K562 (cell line): Measurements from ENCODE around the gene RAB31. TPM values are rescaled to one million over a fixed set of nuclear protein-coding genes. Genes with fewer than 3 reads are reported as not detected.

Experiments used
- BACH1 ChIP-seq: fragments of 200-800 bp; sonication (Bioruptor generic); IDR thresholded peaks from 2 replicates; pipeline ENCODE4 v1.6.1; 2016; ENCODE audit warnings: missing genetic modification characterization, missing compliant biosample characterization
- CBX1 ChIP-seq: sonication (generic); IDR thresholded peaks from 2 replicates; pipeline ENCODE4 v1.6.1; 2016; ENCODE audit warnings: antibody characterized with exemption, low read depth, mild to moderate bottlenecking
- CBX2 ChIP-seq: fragments of 200-600 bp; sonication (generic); IDR thresholded peaks from one replicate; pipeline ENCODE4 v1.6.1; 2012; ENCODE audit warnings: mild to moderate bottlenecking, low read length, inconsistent platforms; ENCODE audit not compliant: insufficient read depth, poor library complexity, severe bottlenecking
- FOXJ3 ChIP-seq: sonication (generic); formaldehyde crosslinking; IDR thresholded peaks from 2 replicates; pipeline ENCODE4 v1.4.0; 2020; ENCODE audit warnings: mild to moderate bottlenecking, missing genetic modification reagents
- HDAC1 ChIP-seq, 2 experiments: fragments of 450-650 bp; IDR thresholded peaks; 2 replicates each; pipeline ENCODE4 v1.6.1; 2016 to 2017; ENCODE audit warnings: inconsistent platforms in 1 of 2, mild to moderate bottlenecking in 1 of 2, moderate library complexity in 1 of 2
- KDM2B ChIP-seq: fragments of 250-450 bp; sonication (Bioruptor Pico); IDR thresholded peaks from 2 replicates; pipeline ENCODE4 v1.8.0; 2021; ENCODE audit warnings: mild to moderate bottlenecking, moderate library complexity
- MAZ ChIP-seq, 2 experiments: fragments of 450-650 bp in 1 of 2; sonication (generic) in 1 of 2; formaldehyde crosslinking; IDR thresholded peaks in 1 of 2; conservative IDR thresholded peaks in 1 of 2; 2 replicates each; pipeline versions ENCODE4 v1.4.0 to v1.5.0; 2020; ENCODE audit warnings: mild to moderate bottlenecking in 1 of 2, missing genetic modification reagents in 1 of 2
- NBN ChIP-seq: fragments of 450-650 bp; IDR thresholded peaks from 2 replicates; pipeline ENCODE4 v1.6.1; 2016; ENCODE audit warnings: low read depth, mild to moderate bottlenecking
- NCOA1 ChIP-seq: fragments of 450-650 bp; IDR thresholded peaks from 2 replicates; pipeline ENCODE4 v1.6.1; 2016; ENCODE audit warnings: low read depth
- NELFE ChIP-seq: IDR thresholded peaks from 2 replicates; pipeline ENCODE4 v1.6.1; 2011; ENCODE audit warnings: mild to moderate bottlenecking; ENCODE audit not compliant: insufficient read depth, insufficient read length
- NKRF ChIP-seq: fragments of 450-650 bp; IDR thresholded peaks from 2 replicates; pipeline ENCODE4 v1.6.1; 2016; ENCODE audit warnings: borderline replicate concordance
- NR2C2 ChIP-seq, 2 experiments: fragments of 200-800 bp in 1 of 2; sonication (Bioruptor generic) in 1 of 2; sonication (generic) in 1 of 2; formaldehyde crosslinking in 1 of 2; IDR thresholded peaks; 2 replicates each; pipeline versions ENCODE4 v1.6.1 to v1.8.0; 2016 to 2022; ENCODE audit warnings: mild to moderate bottlenecking in 1 of 2, missing compliant biosample characterization in 1 of 2, missing genetic modification characterization in 1 of 2, missing genetic modification reagents in 1 of 2
- PPARD ChIP-seq: fragments of 250-450 bp; sonication (Bioruptor Pico); IDR thresholded peaks from 2 replicates; pipeline ENCODE4 v1.8.0; 2022; ENCODE audit warnings: inconsistent platforms, mild to moderate bottlenecking, moderate library complexity
- STAG1 ChIP-seq: sonication (generic); formaldehyde crosslinking; IDR thresholded peaks from 2 replicates; pipeline ENCODE4 v1.5.0; 2020; ENCODE audit warnings: missing genetic modification reagents, borderline replicate concordance
- TRIM24 ChIP-seq, 2 experiments: fragments of 450-650 bp; IDR thresholded peaks; 2 replicates each; pipeline ENCODE4 v1.6.1; 2016
- ZBED1 ChIP-seq: IDR thresholded peaks from 2 replicates; pipeline ENCODE4 v1.6.1; 2014
- ZNF124 ChIP-seq: sonication (generic); formaldehyde crosslinking; IDR thresholded peaks from 2 replicates; pipeline ENCODE4 v1.8.1; 2022; ENCODE audit warnings: missing genetic modification reagents
- ZNF232 ChIP-seq: sonication (generic); formaldehyde crosslinking; IDR thresholded peaks from 2 replicates; pipeline ENCODE4 v1.8.0; 2022; ENCODE audit warnings: mild to moderate bottlenecking, missing genetic modification reagents
- ZNF263 ChIP-seq: sonication (generic); formaldehyde crosslinking; IDR thresholded peaks from 2 replicates; pipeline ENCODE4 v1.8.0; 2022; ENCODE audit warnings: mild to moderate bottlenecking, missing genetic modification reagents, borderline replicate concordance
- ZNF584 ChIP-seq: fragments of 200-800 bp; sonication (Bioruptor generic); IDR thresholded peaks from 2 replicates; pipeline ENCODE4 v1.6.1; 2016; ENCODE audit warnings: low read depth, mild to moderate bottlenecking, missing genetic modification characterization, missing compliant biosample characterization
- ZNF644 ChIP-seq: fragments of 200-800 bp; sonication (Bioruptor generic); IDR thresholded peaks from 2 replicates; pipeline ENCODE4 v1.6.1; 2016; ENCODE audit warnings: low read depth, missing genetic modification characterization, missing compliant biosample characterization
- polyA plus RNA-seq, 8 experiments: library from polyadenylated mRNA; depleted of rRNA in 4 of 8; stranded (reverse) in 5 of 8; unstranded in 3 of 8; fragments of >200 nt; fragmentation: Nextera tagmentation in 2 of 8; fragmentation: Illumina TruSeq in 1 of 8; extraction: Ambion mirVana in 2 of 8; extraction: Trizol in 1 of 8; gene quantifications; 2 replicates each; pipeline versions ENCODE4 v1.2.1 to v1.2.3, GENCODE V29; 2011 to 2014; ENCODE audit warnings: inconsistent platforms in 1 of 8, missing spikeins in 1 of 8
- total RNA-seq, 7 experiments: library from RNA; depleted of rRNA in 6 of 7; stranded (reverse); fragments of >200 nt in 6 of 7; fragmentation: Illumina TruSeq in 2 of 7; extraction: Trizol in 2 of 7; gene quantifications; 2 replicates each; pipeline versions ENCODE4 v1.2.1 to v1.2.3, GENCODE V29; 2011 to 2021; ENCODE audit warnings: low replicate concordance in 1 of 7
- TF ChIP-seq, protein P1 (sequence below), 2 experiments: IDR thresholded peaks in 1 of 2; conservative IDR thresholded peaks in 1 of 2; 2 replicates each; pipeline ENCODE4 v1.6.1; 2016; ENCODE audit warnings: low read depth in 2 of 2, mild to moderate bottlenecking in 1 of 2, missing compliant biosample characterization in 1 of 2, missing genetic modification characterization in 1 of 2, moderate library complexity in 1 of 2

RAB31 gene
- total and polyA plus RNA-seq, 9 of the 15 experiments (the other 6 are each of a cell fraction or from before 2014, with no cell fraction given) = 20.7 to 70.4 (median 41.3) TPM

DNA sequence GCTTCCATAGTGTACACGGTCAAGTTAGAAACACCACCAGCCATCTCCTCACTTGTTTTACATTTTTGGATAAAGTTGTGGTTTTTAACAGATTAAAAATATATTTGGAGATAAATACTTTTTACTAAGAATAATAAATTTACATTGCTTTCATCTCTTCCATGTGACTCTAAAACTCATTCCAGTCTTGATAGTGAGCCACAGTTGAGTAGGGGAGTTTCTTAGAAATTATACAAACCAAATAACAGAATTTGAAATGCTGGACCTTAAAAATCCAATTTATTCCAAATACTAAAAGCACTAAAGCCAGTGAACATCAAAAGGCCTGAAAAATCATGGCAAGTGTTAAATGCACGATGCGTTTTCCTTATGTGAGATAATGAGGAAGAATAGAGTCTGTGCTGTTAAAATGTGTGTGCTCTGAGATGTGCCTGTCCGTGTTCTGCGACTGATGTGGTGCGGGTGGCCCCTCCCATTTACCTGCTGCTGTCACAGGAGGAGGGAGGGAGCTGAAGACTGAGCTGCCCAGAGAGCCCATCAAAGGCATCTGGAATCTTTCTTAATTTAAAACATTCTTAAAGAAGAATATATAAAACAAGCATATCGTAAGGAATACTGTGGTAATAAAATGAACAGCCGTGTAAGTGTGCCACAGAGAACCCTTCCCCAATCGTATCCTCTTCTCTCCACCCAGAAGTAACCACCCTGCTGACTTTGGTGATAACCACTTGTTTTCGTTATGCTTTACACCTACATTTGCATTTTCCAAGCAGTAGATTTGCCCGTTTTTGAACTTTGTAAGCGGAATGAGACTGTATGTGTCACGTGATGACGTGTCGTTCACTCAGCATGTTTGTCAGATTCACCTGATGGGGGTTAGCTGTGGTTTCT lies 120.7 kb downstream of the RAB31 start (continued):
- TF ChIP-seq STAG1 = no peak
- no peak for TF ChIP-seq ZNF263 (CRISPR knock-in tag)
- TF ChIP-seq, protein P1, sequence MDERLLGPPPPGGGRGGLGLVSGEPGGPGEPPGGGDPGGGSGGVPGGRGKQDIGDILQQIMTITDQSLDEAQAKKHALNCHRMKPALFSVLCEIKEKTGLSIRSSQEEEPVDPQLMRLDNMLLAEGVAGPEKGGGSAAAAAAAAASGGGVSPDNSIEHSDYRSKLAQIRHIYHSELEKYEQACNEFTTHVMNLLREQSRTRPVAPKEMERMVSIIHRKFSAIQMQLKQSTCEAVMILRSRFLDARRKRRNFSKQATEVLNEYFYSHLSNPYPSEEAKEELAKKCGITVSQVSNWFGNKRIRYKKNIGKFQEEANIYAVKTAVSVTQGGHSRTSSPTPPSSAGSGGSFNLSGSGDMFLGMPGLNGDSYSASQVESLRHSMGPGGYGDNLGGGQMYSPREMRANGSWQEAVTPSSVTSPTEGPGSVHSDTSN (CRISPR knock-in tag; IDR thresholded peaks at IDR 0.05; ENCODE audit: low read depth) = no peak
- TF ChIP-seq, protein P1 (tag; conservative IDR thresholded peaks at IDR 0.05; ENCODE audit: low read depth) = peak; percentile 60; the same call in 1 of the 2 replicates
- 0 out of 2 replicates have a peak, but pooled peaks have one; percentile 29 for TF ChIP-seq ZNF644 (tag)
- no peak for TF ChIP-seq CBX1
- no peak for TF ChIP-seq ZNF232
- TF ChIP-seq TRIM24 (IDR thresholded peaks at IDR 0.05) = peak in 1 of 2 experiments; percentile 68; a peak in 2 of 4 replicates
- TF ChIP-seq NR2C2 (CRISPR knock-in tag; IDR thresholded peaks at IDR 0.05) = no peak
- TF ChIP-seq NR2C2 (tag; IDR thresholded peaks at IDR 0.05) = no peak
- peak; percentile 17; the same call in 1 of the 2 replicates for TF ChIP-seq BACH1 (tag)
- peak; percentile 73; the same call in 1 of the 2 replicates for TF ChIP-seq NBN
- 0 out of 4 replicates have a peak, but pooled peaks of 1 of the 2 experiments have one; percentile 35 for TF ChIP-seq MAZ (CRISPR knock-in tag; conservative IDR thresholded peaks at IDR 0.05 in 1 of 2, IDR thresholded peaks at IDR 0.05 in 1 of 2)
- TF ChIP-seq KDM2B = no peak
- TF ChIP-seq PPARD (CRISPR knock-in tag) = no peak
- TF ChIP-seq ZBED1 = no peak
- TF ChIP-seq FOXJ3 = no peak
- TF ChIP-seq NCOA1 = peak; percentile 27; the same call in 1 of the 2 replicates
- peak; percentile 69; the same call in 1 of the 2 replicates for TF ChIP-seq ZNF584 (CRISPR knock-in tag)
- no peak for TF ChIP-seq CBX2
- TF ChIP-seq NELFE = no peak
- peak in 1 of 2 experiments; percentile 67; a peak in 1 of 4 replicates for TF ChIP-seq HDAC1 (IDR thresholded peaks at IDR 0.05)
- no peak for TF ChIP-seq NKRF
- TF ChIP-seq ZNF124 (CRISPR knock-in tag) = no peak
